Activated CD4-positive, alpha-beta T cell treated with anti-CD3 and anti-CD28 coated beads, Interleukin-2, Interleukin-4, amounts not matched to agents 100 ng/mL and 50 ng/mL, durations not matched to agents 16 hours and 8 hours (primary cell): ENCODE measurements around the gene HPSE2.
A peak's percentile ranks its signal among the peaks of the same experiment; 100 is the strongest.

ENCODE experiments used
- DNase-seq: peaks from one replicate; pipeline ENCODE4 v3.0.0-alpha.2; 2020; ENCODE audit warnings: low spot score

The HPSE2 gene

DNA sequence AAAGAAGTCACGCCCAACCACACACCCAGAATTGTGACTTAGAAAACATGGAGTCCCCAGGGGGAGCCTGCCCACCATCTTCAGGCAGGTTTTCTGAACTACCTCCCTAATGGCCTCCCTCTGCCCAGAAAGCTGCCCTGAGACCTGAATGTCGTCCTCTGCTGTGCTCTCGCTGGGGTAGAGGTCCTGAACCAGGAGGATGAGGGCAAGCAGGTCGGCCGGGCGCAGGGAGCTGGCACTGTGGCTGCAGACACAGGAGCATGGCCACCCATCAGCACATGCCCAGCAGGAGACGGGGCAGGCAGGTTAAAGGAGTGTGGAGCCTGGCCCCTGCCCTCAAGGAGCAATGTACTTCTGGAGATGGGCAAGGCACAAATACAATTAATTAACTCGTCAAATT lies 805.2 kb downstream of the HPSE2 start:
- no peak for DNase-seq

DNA sequence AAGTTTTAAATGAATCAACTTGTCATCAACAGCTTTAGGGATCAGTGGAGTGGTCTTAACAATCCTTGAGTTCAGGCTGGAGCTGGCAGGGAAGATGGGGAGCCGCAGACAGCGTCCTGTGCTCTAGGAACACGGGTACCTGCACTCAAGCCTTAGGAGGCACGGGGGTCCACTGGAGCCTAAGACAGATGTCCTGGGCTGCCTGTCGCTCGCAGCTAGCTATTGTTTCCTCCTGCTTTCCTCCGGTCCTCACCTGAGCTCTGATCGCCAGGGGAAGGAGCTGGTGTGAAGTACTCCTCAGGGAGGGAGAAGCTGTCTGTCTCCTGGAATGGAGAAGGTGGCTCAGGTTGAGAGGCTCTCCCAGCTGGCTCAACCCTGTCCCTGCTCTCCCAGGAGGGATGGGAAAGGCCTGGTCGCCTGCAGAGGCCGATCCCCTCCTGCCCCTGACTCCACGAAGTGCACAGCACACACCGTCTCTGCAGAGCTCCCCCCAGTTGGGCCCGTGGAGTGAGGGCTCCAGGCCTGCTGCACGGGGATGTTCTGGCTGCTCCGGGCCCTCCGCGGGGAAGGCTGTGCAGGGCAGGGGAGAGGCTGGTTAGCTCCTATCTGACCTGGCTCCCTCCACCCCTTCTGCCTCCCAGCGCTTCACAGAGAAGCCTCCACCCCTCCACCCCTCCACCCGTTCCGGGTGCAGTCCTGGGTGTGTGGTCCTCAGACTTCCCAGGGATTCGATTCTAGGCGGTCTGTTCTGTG lies 806.2 kb downstream of the HPSE2 start:
- no peak for DNase-seq

DNA sequence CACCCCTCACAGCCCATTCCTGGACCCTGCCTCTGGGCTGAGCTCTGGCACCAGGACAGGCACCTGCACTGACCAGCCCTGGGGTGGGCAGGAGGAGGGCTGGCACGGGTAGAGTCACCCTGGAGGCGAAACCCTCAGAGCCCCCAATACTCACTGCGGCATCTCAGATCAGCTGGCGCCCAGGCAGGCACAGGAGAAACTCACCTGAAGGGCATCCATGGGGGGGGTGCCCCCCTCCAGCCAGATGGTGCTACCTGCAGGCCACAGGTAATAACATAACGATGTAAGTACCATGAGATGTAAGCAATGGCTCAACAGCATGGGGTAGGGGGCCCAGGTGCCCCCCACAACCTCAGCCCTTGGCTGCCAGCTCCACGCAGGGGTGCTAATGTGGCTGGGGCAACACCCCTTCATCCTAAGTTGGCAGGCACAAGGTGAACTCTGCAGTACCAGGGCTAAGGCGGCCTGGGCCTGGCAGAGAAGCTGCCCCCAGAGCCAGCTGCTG lies 808.6 kb downstream of the HPSE2 start:
- DNase-seq: no peak

DNA sequence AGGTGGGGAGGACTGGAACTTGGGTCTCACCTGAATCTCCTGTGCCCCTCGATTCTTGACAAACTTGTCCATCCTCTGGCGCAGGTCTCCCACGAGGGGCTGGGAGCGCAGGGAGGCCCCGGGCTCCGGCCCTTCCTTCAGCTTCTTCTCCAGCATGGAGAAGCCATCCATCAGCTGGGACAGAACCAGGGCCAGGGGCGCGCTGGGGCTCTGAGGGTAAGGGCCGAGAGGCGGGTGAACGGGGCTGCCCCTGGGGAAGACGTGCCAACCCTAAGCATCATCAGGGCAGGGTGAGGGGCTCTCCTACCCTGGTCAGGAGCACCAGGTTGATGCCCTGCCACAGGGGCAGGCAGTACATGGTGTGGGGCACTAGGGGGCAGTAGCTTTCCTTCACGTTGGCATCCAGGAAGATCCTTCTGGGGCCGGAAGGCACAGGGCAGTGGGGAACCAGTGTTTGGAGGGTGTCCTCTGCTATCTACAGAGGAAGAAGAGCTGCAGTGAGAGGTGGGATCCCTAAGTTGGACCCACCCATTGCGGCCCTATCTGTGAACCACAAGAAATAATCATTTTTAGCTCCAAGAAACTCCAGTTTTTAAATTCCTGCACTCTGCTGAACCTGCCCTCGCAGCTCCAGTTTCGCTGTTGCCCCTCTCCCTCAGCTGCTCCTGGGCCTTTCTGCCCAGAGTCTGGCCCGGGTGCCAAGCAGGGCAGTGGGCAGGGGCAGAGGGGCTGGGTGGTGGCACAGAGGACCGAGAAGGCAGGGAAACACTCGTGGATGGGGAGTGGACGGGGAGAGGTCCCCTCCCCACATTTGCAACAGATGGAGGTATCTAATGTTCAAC lies 809.9 kb downstream of the HPSE2 start:
- DNase-seq: peak; percentile 54

GRCh38 chr10:98424295-98425254 lies 811.1 kb downstream of the HPSE2 start:
- no peak for DNase-seq

DNA sequence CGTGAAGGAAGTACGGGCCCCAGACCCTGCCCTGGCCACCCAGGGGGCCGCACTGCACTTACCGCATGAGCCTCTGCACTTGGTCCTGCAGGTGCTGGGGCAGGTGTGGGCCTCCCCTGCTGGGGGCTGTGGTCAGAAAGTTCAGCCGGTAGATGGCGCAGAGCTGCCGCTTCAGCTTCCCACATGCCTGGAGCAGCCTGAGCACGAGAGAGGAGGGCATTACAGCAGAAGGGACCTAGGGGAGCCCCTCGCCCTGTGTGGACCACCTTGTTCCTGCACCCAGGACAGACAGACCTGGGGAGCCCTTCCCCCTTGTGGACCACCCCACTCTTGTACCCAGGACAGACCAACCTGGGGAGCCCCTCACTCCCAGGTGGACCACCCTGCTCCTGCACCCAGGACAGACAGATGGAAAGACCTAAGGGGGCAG lies 811.9 kb downstream of the HPSE2 start:
- no peak for DNase-seq

DNA sequence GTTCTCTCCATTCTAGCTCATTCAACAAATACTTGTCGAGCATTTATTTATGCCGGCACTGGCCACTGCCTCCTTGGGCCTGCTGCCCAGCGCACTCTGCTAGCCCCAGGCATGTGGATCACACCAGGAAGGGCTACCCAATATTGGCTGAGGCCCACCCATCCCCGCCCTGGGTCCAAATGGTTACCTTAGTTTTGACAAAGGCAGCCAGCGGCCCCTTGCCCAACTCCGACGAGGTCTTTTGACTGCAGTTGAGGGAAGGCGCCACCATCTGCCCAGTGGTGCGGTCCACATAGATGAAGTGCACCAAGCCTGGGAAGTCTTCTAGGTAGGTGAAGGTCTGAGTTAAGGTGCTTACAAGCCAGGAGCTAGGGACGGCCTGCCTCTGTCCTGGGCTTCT lies 813.5 kb downstream of the HPSE2 start:
- no peak for DNase-seq

DNA sequence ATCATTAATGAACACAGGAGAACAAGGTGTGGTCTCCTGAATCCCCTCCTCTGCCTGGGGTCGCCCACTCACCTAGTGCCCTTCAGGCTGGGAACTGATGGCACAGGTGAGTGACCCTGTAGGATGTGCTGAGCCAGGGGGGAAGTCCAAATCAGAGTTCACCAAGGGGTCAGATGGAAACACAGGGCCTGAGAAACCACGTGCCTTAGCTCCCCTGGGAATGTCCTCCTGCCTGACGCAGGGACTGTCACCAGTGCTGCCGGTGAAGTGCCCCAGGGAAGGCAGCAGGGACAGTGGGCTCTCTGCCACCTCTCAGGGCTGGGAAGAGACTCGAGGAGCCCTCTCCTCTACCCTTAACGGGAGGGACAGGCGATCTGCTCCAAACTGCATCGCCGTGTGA lies 814.9 kb downstream of the HPSE2 start:
- DNase-seq: no peak

- DNase-seq: no peak
Observed at GRCh38 chr10:98419469-98420261, 816.0 kb downstream of the HPSE2 start.

GRCh38 chr10:98418665-98419468 lies 816.8 kb downstream of the HPSE2 start:
- DNase-seq: no peak

GRCh38 chr10:98417973-98418664 lies 817.5 kb downstream of the HPSE2 start:
- no peak for DNase-seq

- DNase-seq: no peak
Observed at GRCh38 chr10:98417481-98417959, 818.1 kb downstream of the HPSE2 start.

DNA sequence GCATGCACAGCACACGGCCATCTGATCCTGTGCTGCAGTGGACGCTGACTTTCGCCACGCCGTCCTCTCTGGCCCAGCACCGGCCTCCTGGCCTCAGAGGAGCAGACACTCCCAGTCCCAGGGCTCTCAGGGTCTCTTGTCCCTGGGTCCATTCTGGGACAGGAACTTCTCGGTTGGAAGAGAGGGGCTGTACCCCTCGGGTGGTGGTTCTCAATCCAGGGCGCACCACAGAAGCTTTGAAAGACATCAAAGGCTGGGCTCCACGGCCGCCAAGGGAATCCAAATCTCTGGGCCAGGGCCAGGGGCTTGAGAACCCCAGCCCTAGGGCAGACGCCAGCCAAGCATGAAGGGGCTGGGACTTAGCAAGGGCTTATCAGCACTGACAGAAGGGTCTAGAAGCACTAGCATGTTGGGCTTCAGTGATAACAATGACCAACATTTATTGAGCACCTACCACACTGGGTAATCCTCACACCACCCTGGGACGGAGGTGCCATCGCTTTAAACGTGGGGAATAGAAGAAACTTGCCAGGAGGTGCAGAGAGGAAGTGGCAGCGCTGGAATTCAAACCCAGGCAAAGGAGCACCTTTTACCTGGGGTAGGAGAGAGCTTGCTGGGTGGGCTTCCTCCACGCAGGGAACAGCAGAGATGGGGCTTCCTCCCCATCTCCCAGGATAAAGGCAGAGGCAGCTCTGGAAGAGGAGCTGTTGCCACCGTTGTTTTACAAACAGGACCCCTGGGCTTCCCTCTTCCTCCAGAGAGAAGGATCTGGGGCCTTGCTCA lies 818.9 kb downstream of the HPSE2 start:
- DNase-seq: no peak

DNA sequence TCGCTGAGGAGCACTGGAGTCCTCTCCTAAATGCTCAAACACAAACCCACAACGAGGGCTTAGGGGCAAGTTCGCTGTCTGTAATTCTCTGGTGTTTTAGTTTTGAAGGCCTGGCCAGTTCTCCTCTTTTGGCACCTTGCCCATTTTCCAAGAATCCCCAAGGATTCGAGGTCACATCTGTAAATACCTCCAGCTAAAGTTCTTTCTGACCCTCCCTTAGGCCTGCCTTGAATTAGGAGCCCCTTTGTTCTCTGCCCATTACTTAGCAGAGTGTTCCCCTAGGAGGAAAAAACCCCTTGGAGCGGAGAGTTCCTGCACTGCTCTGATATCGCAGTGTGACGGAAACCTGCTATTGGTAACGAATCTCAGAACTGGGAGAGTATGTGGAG lies 819.9 kb downstream of the HPSE2 start:
- DNase-seq: no peak

- peak; percentile 36 for DNase-seq
Observed at GRCh38 chr10:98414932-98415730, 820.5 kb downstream of the HPSE2 start, which contains the start of gene PYROXD2. Gene PYROXD2, minus strand, starts transcription at chr10:98415182. Its CDS starts 47 bp downstream, at chr10:98415135.

DNA sequence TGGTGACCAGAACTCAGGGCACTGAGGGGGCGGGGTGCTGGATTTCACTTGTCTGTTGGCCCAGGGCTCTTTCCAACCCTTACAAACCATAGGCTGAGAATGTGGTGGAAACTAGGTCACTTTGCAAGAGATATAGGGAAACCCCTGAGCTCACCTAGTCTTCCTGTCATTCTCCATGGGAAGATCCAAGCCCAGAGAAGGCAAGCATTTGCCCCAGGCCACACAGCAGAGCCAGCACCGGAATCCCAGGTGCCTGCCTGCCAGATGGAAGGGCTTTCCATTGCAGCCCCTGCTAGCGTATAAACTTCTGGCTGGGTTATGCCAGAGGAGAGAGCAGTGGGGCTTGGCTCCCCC lies 821.1 kb downstream of the HPSE2 start:
- no peak for DNase-seq

DNA sequence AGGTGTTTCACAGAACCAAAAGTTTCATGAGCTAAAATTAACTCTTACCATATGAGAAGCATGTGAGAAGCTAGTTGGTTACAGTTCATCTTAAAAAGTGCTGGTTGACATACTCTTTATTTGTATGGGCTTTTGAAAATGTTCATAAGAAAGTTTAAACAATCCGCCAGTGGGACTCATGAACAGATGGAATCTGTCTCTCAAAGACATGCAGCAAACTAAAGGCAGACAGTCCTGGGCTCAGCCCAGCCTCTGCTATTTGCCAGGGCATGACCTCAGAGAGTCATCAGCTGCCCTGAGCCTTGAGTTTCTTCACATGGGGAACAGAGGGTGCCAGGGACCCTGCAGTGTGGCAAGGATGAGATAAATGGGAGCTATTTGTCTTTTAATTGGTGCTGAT lies 823.9 kb downstream of the HPSE2 start:
- no peak for DNase-seq

- DNase-seq: no peak
Observed at GRCh38 chr10:98411166-98411565, 824.5 kb downstream of the HPSE2 start.
